ENCODE results near the gene NSRP1. TPM values are rescaled to one million over a fixed set of nuclear protein-coding genes. Genes with fewer than 3 reads are reported as not detected.

Gene NSRP1
- total and polyA plus RNA-seq, 2 of the 13 experiments (the other 11 are each of a cell fraction or from before 2014, with no cell fraction given) = 7.0 to 14.3 TPM

DNA sequence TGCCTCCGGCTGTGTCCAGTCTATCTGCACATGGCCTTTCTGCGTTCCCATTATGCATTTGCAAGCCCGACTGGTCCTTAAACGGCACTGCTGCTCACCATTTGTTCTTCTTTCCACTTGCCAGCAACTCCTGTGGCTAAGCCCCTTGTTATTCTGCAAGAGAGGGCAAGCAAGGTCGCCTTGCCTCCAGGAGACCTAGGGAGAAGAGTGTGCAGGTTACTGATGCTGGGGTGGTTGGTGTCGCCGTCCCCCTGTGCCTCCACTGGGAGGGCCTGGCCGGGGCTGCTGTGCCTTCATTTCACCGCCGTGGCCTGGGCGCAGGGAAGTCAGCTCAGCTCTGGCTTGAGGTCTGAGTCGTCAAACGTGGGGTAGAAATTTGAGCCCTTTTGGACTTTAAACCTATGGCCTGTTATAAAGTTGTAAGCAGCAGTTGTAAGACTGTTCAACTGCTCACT is 106.1 kb downstream of the NSRP1 start (continued):
- TF ChIP-seq, protein P1, sequence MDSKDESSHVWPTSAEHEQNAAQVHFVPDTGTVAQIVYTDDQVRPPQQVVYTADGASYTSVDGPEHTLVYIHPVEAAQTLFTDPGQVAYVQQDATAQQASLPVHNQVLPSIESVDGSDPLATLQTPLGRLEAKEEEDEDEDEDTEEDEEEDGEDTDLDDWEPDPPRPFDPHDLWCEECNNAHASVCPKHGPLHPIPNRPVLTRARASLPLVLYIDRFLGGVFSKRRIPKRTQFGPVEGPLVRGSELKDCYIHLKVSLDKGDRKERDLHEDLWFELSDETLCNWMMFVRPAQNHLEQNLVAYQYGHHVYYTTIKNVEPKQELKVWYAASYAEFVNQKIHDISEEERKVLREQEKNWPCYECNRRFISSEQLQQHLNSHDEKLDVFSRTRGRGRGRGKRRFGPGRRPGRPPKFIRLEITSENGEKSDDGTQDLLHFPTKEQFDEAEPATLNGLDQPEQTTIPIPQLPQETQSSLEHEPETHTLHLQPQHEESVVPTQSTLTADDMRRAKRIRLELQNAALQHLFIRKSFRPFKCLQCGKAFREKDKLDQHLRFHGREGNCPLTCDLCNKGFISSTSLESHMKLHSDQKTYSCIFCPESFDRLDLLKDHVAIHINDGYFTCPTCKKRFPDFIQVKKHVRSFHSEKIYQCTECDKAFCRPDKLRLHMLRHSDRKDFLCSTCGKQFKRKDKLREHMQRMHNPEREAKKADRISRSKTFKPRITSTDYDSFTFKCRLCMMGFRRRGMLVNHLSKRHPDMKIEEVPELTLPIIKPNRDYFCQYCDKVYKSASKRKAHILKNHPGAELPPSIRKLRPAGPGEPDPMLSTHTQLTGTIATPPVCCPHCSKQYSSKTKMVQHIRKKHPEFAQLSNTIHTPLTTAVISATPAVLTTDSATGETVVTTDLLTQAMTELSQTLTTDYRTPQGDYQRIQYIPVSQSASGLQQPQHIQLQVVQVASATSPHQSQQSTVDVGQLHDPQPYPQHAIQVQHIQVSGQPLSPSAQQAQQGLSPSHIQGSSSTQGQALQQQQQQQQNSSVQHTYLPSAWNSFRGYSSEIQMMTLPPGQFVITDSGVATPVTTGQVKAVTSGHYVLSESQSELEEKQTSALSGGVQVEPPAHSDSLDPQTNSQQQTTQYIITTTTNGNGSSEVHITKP (CRISPR knock-in tag; IDR thresholded peaks at IDR 0.05; ENCODE audit: low read depth) = no peak
- TF ChIP-seq ZNF274 (CRISPR knock-in tag; IDR thresholded peaks at IDR 0.05) (peak; percentile 62; the same call in 1 of the 2 replicates), ZMAT3 (CRISPR knock-in tag; conservative IDR thresholded peaks at IDR 0.05) (no peak), ATF7-NPFF (CRISPR knock-in tag; IDR thresholded peaks at IDR 0.05; ENCODE audit: low read depth) (no peak), SCMH1 (CRISPR knock-in tag; IDR thresholded peaks at IDR 0.05; ENCODE audit: borderline replicate concordance) (no peak), TARDBP (CRISPR knock-in tag; IDR thresholded peaks at IDR 0.05) (0 out of 2 replicates have a peak, but pooled peaks have one; percentile 11), ZFP62 (CRISPR knock-in tag; IDR thresholded peaks at IDR 0.05) (no peak), ZFP41 (CRISPR knock-in tag; IDR thresholded peaks at IDR 0.05; ENCODE audit: borderline replicate concordance) (no peak), CBX5 (CRISPR knock-in tag; IDR thresholded peaks at IDR 0.05; ENCODE audit: borderline replicate concordance) (peak; percentile 36; the same call in 1 of the 2 replicates), EP300 (IDR thresholded peaks at IDR 0.05; ENCODE audit: low read depth in 2 of 2, low read length in 2 of 2) (0 out of 4 replicates have a peak, but pooled peaks of 1 of the 2 experiments have one; percentile 18), EP300 (CRISPR knock-in tag; IDR thresholded peaks at IDR 0.05; ENCODE audit: borderline replicate concordance) (no peak), NONO (IDR thresholded peaks at IDR 0.05) (no peak), NONO (CRISPR knock-in tag; conservative IDR thresholded peaks at IDR 0.05) (no peak), STAG1 (CRISPR knock-in tag; IDR thresholded peaks at IDR 0.05) (no peak), KLF9 (CRISPR knock-in tag; IDR thresholded peaks at IDR 0.05; ENCODE audit: low read depth) (no peak), SAP130 (CRISPR knock-in tag; IDR thresholded peaks at IDR 0.05; ENCODE audit: low read depth) (peak; percentile 53), CENPT (CRISPR knock-in tag; IDR thresholded peaks at IDR 0.05; ENCODE audit: low read depth) (no peak), ZNF337 (CRISPR knock-in tag; IDR thresholded peaks at IDR 0.05; ENCODE audit: borderline replicate concordance, low read depth) (no peak)
- TF ChIP-seq, protein P2, sequence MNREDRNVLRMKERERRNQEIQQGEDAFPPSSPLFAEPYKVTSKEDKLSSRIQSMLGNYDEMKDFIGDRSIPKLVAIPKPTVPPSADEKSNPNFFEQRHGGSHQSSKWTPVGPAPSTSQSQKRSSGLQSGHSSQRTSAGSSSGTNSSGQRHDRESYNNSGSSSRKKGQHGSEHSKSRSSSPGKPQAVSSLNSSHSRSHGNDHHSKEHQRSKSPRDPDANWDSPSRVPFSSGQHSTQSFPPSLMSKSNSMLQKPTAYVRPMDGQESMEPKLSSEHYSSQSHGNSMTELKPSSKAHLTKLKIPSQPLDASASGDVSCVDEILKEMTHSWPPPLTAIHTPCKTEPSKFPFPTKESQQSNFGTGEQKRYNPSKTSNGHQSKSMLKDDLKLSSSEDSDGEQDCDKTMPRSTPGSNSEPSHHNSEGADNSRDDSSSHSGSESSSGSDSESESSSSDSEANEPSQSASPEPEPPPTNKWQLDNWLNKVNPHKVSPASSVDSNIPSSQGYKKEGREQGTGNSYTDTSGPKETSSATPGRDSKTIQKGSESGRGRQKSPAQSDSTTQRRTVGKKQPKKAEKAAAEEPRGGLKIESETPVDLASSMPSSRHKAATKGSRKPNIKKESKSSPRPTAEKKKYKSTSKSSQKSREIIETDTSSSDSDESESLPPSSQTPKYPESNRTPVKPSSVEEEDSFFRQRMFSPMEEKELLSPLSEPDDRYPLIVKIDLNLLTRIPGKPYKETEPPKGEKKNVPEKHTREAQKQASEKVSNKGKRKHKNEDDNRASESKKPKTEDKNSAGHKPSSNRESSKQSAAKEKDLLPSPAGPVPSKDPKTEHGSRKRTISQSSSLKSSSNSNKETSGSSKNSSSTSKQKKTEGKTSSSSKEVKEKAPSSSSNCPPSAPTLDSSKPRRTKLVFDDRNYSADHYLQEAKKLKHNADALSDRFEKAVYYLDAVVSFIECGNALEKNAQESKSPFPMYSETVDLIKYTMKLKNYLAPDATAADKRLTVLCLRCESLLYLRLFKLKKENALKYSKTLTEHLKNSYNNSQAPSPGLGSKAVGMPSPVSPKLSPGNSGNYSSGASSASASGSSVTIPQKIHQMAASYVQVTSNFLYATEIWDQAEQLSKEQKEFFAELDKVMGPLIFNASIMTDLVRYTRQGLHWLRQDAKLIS (CRISPR knock-in tag; IDR thresholded peaks at IDR 0.05) = no peak
- TF ChIP-seq, protein P3, sequence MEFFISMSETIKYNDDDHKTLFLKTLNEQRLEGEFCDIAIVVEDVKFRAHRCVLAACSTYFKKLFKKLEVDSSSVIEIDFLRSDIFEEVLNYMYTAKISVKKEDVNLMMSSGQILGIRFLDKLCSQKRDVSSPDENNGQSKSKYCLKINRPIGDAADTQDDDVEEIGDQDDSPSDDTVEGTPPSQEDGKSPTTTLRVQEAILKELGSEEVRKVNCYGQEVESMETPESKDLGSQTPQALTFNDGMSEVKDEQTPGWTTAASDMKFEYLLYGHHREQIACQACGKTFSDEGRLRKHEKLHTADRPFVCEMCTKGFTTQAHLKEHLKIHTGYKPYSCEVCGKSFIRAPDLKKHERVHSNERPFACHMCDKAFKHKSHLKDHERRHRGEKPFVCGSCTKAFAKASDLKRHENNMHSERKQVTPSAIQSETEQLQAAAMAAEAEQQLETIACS (CRISPR knock-in tag; IDR thresholded peaks at IDR 0.05) = no peak

Data from HepG2 (cell line).